GM12865 (cell line): ENCODE data around the gene RALGPS1.

Experiments used
- DNase-seq: peaks from one replicate; pipeline ENCODE4 v3.0.0; 2010; ENCODE audit warnings: low read depth
- H3K4me3 ChIP-seq: 2 replicates; pipeline ENCODE4 v1.5.1; 2011; ENCODE audit warnings: mild to moderate bottlenecking, low read depth, low read length, control low read depth
- CTCF ChIP-seq: IDR thresholded peaks from 2 replicates; pipeline ENCODE4 v1.5.1; 2011; ENCODE audit warnings: low read length, control low read depth, low read depth, inconsistent platforms; ENCODE audit not compliant: insufficient read depth; ENCODE audit errors: missing control alignments

Gene RALGPS1

DNA sequence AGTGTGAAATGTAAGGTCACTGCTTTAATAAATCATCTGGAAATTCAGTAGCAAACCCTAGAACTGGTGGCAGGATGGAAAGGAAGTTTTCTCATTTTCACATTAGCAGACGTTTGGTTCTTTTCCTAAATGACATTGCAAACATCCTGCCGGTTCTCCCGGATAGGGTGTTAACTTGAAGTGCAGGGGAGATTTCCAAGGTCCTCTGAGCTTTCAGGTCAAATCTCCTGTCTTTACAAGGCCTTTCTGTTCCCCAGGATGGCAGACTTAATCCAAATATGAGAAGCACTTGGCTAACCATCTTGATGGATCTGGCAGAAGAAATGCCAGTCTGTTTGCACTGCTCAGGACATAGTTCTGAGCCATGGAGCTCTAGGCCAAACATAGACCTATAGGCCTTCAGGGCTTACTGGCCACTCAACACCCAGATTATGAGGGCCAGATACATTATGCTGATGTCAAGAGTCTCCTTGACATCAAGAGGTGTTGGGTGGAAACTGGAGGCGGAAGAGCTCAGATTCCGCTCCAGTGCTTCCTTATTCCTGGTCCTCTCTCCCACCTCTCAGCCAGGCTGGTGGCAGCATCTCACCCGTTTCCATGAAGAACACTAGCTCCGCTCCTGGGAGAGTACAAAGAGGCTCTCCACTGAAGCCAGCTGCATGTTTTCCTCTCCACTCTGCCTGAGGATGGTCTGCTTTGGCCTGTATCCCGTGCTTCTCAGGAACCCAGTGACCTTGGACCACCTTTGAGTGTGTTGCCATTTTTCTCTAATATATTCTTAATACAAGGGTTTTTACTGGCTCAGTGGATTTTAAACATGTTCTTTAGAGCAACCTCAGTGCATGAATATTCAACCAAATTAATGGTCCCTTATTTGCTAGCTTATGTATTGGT lies 61.0 kb downstream of the RALGPS1 start:
- H3K4me3 ChIP-seq, result no peak overlapping the region
- no peak for TF ChIP-seq CTCF
- DNase-seq, result no peak

DNA sequence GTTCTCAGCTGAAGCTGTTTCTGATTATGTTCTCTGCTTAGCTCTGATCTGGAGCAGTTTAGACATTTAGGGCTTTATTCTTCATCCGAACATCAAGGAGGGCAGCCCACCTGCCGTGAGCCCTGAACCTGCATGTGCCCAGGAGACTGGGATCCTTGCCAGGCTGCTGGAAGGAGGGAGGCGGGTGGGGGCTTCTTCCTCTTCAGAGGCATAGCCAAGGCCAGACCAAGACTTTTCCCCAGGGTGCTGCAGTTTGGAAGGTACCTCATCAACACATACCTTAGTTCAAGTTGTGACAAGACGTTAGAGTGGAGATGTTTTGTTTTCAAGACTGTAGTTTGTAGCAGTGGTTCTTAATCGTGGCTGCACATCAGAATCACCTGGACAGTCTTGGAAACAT lies 64.9 kb downstream of the RALGPS1 start:
- no peak for TF ChIP-seq CTCF
- H3K4me3 ChIP-seq, result no peak overlapping the region
- no peak for DNase-seq

- no peak for DNase-seq
- no peak overlapping the region for H3K4me3 ChIP-seq
- no peak for TF ChIP-seq CTCF
Measured at GRCh38 chr9:126980231-126980630, 65.6 kb downstream of the RALGPS1 start.

DNA sequence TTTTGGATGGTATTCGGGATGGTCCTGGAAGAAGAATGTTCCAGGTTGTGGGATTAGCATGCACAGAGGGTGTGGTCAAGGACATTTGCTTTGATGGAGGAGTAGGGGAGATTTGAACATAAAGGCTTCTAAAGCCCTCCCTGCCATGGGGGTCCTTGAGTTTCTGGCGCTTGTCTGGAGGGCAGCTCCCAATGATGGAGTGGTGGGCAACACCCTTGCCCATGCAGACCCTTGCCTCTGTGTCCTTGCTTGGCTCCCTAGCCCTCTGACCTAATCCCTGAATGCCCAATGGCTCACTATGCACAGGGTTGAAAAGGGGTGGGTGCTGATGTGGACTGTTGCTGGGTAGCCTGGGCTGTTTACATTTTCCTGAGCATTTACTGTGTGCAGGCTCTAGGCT lies 66.6 kb downstream of the RALGPS1 start:
- no peak for DNase-seq

GRCh38 chr9:126982215-126983002 lies 67.8 kb downstream of the RALGPS1 start:
- H3K4me3 ChIP-seq, result no peak overlapping the region
- no peak for TF ChIP-seq CTCF
- DNase-seq, result peak; percentile 27

More for the DNA sequence above, 66.6 kb downstream of the RALGPS1 start:
- TF ChIP-seq CTCF, result no peak
- H3K4me3 ChIP-seq, result no peak overlapping the region

- H3K4me3 ChIP-seq, result no peak overlapping the region
- no peak for DNase-seq
- TF ChIP-seq CTCF, result no peak
Measured at GRCh38 chr9:126983767-126984166, 69.2 kb downstream of the RALGPS1 start.
